HepG2 (cell line): Measurements from ENCODE around the gene UNC13D. TPM values are rescaled to one million over a fixed set of nuclear protein-coding genes. Genes with fewer than 3 reads are reported as not detected.

ENCODE experiments used
- ARNT2 ChIP-seq: sonication (generic); formaldehyde crosslinking; IDR thresholded peaks from 2 replicates; pipeline ENCODE4 v1.8.0; 2022; ENCODE audit warnings: mild to moderate bottlenecking, low read depth, missing genetic modification reagents, moderate library complexity
- CHD4 ChIP-seq: fragments of 200-600 bp; sonication (generic); IDR thresholded peaks from 2 replicates; pipeline ENCODE4 v1.7.0; 2017; ENCODE audit warnings: mild to moderate bottlenecking, low read length, borderline replicate concordance
- CREB1 ChIP-seq, 2 experiments: fragments of 450-650 bp in 1 of 2; IDR thresholded peaks; 2 replicates each; pipeline ENCODE4 v1.6.1; 2016 to 2017; ENCODE audit warnings: control low read depth in 1 of 2, mild to moderate bottlenecking in 1 of 2, missing compliant biosample characterization in 1 of 2, missing genetic modification characterization in 1 of 2
- EEA1 ChIP-seq: sonication (generic); formaldehyde crosslinking; IDR thresholded peaks from 2 replicates; pipeline ENCODE4 v1.5.1; 2020; ENCODE audit warnings: mild to moderate bottlenecking, missing genetic modification reagents, borderline replicate concordance
- KLF11 ChIP-seq: IDR thresholded peaks from 2 replicates; pipeline ENCODE4 v1.6.1; 2016; ENCODE audit warnings: missing compliant biosample characterization
- MBNL3 ChIP-seq: fragments of 250-450 bp; sonication (Bioruptor Pico); conservative IDR thresholded peaks from 2 replicates; pipeline ENCODE4 v1.8.0; 2022; ENCODE audit warnings: mild to moderate bottlenecking, inconsistent platforms
- ZNF121 ChIP-seq: sonication (generic); formaldehyde crosslinking; IDR thresholded peaks from 2 replicates; pipeline ENCODE4 v1.5.0; 2020; ENCODE audit warnings: mild to moderate bottlenecking, missing genetic modification reagents
- ZNF143 ChIP-seq: sonication (generic); formaldehyde crosslinking; IDR thresholded peaks from 2 replicates; pipeline ENCODE4 v1.4.0; 2020; ENCODE audit warnings: missing genetic modification reagents
- ZNF24 ChIP-seq: fragments of 450-650 bp; IDR thresholded peaks from 2 replicates; pipeline ENCODE4 v1.6.1; 2017; ENCODE audit warnings: antibody characterized with exemption, mild to moderate bottlenecking
- ZNF263 ChIP-seq: sonication (generic); formaldehyde crosslinking; IDR thresholded peaks from 2 replicates; pipeline ENCODE4 v1.4.0; 2020; ENCODE audit warnings: missing genetic modification reagents
- ZNF496 ChIP-seq: sonication (generic); formaldehyde crosslinking; IDR thresholded peaks from 2 replicates; pipeline ENCODE4 v1.8.1; 2023; ENCODE audit warnings: mild to moderate bottlenecking, moderate library complexity, missing genetic modification reagents; ENCODE audit not compliant: insufficient replicate concordance
- ZNF639 ChIP-seq: conservative IDR thresholded peaks from 2 replicates; pipeline ENCODE4 v1.6.1; 2018; ENCODE audit warnings: missing genetic modification reagents
- polyA plus RNA-seq, 8 experiments: library from polyadenylated mRNA; depleted of rRNA in 3 of 8; stranded (reverse) in 7 of 8; unstranded in 1 of 8; fragments of >200 nt; fragmentation: Illumina TruSeq in 4 of 8; extraction: Trizol in 4 of 8; gene quantifications; 2 replicates each; pipeline versions ENCODE4 v1.2.1 to v1.2.3, GENCODE V29; 2011 to 2016; ENCODE audit warnings: low read depth in 4 of 8, missing spikeins in 1 of 8, mixed read lengths in 1 of 8; ENCODE audit not compliant: insufficient read depth in 1 of 8
- total RNA-seq, 5 experiments: library from RNA; depleted of rRNA; stranded (reverse); fragments of >200 nt; fragmentation: Illumina TruSeq; extraction: Trizol; gene quantifications; 2 replicates each; pipeline ENCODE4 v1.2.3, GENCODE V29; 2016; ENCODE audit warnings: low read depth in 1 of 5
- TF ChIP-seq, protein P1 (sequence below): sonication (generic); formaldehyde crosslinking; IDR thresholded peaks from 2 replicates; pipeline ENCODE4 v1.4.0; 2020; ENCODE audit warnings: missing genetic modification reagents
- TF ChIP-seq, protein P2 (sequence below): sonication (generic); formaldehyde crosslinking; IDR thresholded peaks from 2 replicates; pipeline ENCODE4 v1.4.0; 2020; ENCODE audit warnings: missing genetic modification reagents
- TF ChIP-seq, protein P3 (sequence below): sonication (generic); formaldehyde crosslinking; IDR thresholded peaks from 2 replicates; pipeline ENCODE4 v1.9.0; 2021; ENCODE audit warnings: missing genetic modification reagents, borderline replicate concordance

UNC13D gene
- total and polyA plus RNA-seq, 2 of the 13 experiments (the other 11 are each of a cell fraction or from before 2014, with no cell fraction given): 29.7 to 42.7 TPM

DNA sequence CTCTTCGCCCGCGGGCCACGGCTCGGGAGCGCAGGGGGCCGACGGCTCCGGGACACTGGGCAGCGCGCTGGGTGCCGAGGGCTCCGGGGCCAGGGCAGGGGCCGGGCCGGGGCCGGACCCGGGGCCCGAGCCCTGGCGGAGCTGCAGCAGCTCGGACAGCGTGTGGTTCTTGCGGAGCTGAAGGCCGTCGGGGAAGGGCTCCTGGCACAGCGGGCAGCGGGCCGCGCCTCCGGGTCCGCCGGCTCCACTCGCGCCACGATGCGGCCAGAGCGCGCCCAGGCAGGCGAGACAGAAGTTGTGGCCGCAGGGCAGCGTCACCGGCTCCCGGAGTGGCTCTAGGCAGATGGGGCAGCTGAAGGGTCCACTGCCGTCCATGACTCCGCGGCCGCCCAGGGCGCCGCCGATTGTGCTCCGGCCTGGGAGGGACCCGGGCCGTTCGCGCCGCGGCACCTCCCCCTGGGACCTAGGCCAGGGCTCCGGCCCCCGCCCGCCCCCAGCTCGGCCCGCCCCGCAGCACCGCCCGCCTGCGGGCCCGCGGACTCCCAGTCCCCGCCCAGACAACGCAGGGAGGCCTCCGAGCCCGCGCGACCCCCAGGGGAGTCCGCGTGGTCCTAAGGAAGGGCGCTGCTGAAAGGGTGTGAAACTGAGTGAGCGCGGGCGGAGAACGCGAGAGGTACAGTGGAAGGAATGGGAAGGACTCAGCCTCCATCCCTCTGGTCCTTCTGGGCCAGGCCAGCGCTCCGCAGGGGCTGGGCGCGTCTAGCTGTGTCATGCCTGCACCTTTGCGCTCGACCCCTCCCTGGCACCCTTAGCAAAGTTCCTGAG is 34.2 kb upstream of the UNC13D start, which contains the start of gene TRIM47 (continued):
- TF ChIP-seq EEA1 (CRISPR knock-in tag): no peak; the same call in 1 of the 2 replicates
- TF ChIP-seq, protein P1, sequence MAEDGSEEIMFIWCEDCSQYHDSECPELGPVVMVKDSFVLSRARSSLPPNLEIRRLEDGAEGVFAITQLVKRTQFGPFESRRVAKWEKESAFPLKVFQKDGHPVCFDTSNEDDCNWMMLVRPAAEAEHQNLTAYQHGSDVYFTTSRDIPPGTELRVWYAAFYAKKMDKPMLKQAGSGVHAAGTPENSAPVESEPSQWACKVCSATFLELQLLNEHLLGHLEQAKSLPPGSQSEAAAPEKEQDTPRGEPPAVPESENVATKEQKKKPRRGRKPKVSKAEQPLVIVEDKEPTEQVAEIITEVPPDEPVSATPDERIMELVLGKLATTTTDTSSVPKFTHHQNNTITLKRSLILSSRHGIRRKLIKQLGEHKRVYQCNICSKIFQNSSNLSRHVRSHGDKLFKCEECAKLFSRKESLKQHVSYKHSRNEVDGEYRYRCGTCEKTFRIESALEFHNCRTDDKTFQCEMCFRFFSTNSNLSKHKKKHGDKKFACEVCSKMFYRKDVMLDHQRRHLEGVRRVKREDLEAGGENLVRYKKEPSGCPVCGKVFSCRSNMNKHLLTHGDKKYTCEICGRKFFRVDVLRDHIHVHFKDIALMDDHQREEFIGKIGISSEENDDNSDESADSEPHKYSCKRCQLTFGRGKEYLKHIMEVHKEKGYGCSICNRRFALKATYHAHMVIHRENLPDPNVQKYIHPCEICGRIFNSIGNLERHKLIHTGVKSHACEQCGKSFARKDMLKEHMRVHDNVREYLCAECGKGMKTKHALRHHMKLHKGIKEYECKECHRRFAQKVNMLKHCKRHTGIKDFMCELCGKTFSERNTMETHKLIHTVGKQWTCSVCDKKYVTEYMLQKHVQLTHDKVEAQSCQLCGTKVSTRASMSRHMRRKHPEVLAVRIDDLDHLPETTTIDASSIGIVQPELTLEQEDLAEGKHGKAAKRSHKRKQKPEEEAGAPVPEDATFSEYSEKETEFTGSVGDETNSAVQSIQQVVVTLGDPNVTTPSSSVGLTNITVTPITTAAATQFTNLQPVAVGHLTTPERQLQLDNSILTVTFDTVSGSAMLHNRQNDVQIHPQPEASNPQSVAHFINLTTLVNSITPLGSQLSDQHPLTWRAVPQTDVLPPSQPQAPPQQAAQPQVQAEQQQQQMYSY: peak; percentile 75; the same call in 1 of the 2 replicates
- TF ChIP-seq ZNF143 (CRISPR knock-in tag): peak; percentile 54
- no peak for TF ChIP-seq ZNF121 (CRISPR knock-in tag)
- TF ChIP-seq ARNT2 (CRISPR knock-in tag): peak; percentile 61; the same call in 1 of the 2 replicates
- TF ChIP-seq, protein P2, sequence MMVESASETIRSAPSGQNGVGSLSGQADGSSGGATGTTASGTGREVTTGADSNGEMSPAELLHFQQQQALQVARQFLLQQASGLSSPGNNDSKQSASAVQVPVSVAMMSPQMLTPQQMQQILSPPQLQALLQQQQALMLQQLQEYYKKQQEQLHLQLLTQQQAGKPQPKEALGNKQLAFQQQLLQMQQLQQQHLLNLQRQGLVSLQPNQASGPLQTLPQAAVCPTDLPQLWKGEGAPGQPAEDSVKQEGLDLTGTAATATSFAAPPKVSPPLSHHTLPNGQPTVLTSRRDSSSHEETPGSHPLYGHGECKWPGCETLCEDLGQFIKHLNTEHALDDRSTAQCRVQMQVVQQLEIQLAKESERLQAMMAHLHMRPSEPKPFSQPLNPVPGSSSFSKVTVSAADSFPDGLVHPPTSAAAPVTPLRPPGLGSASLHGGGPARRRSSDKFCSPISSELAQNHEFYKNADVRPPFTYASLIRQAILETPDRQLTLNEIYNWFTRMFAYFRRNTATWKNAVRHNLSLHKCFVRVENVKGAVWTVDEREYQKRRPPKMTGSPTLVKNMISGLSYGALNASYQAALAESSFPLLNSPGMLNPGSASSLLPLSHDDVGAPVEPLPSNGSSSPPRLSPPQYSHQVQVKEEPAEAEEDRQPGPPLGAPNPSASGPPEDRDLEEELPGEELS (CRISPR knock-in tag): no peak
- TF ChIP-seq ZNF496 (CRISPR knock-in tag): no peak
- peak; percentile 19; the same call in 1 of the 2 replicates for TF ChIP-seq ZNF263
- TF ChIP-seq ZNF24: no peak
- no peak for TF ChIP-seq KLF11 (CRISPR knock-in tag)
- no peak for TF ChIP-seq ZNF639 (CRISPR knock-in tag)
- TF ChIP-seq MBNL3 (CRISPR knock-in tag): no peak
- TF ChIP-seq CHD4: 0 out of 2 replicates have a peak, but pooled peaks have one; percentile 41
- TF ChIP-seq, protein P3, sequence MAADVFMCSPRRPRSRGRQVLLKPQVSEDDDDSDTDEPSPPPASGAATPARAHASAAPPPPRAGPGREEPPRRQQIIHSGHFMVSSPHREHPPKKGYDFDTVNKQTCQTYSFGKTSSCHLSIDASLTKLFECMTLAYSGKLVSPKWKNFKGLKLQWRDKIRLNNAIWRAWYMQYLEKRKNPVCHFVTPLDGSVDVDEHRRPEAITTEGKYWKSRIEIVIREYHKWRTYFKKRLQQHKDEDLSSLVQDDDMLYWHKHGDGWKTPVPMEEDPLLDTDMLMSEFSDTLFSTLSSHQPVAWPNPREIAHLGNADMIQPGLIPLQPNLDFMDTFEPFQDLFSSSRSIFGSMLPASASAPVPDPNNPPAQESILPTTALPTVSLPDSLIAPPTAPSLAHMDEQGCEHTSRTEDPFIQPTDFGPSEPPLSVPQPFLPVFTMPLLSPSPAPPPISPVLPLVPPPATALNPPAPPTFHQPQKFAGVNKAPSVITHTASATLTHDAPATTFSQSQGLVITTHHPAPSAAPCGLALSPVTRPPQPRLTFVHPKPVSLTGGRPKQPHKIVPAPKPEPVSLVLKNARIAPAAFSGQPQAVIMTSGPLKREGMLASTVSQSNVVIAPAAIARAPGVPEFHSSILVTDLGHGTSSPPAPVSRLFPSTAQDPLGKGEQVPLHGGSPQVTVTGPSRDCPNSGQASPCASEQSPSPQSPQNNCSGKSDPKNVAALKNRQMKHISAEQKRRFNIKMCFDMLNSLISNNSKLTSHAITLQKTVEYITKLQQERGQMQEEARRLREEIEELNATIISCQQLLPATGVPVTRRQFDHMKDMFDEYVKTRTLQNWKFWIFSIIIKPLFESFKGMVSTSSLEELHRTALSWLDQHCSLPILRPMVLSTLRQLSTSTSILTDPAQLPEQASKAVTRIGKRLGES: no peak
- no peak for TF ChIP-seq CREB1 (IDR thresholded peaks at IDR 0.05)
- no peak for TF ChIP-seq CREB1 (CRISPR knock-in tag; IDR thresholded peaks at IDR 0.05)
